Measurements from ENCODE around the gene C4BPA. TPM values are rescaled to one million over a fixed set of nuclear protein-coding genes. Genes with fewer than 3 reads are reported as not detected.
A peak's percentile ranks its signal among the peaks of the same experiment; 100 is the strongest.

Gene C4BPA
- total RNA-seq, 1 experiment from 2014 or later = 0.10 TPM

- peak; percentile 46 for DNase-seq (ENCODE audit: low read depth)
Measured at GRCh38 chr1:207181847-207182246, 77.8 kb downstream of the C4BPA start.

- peak; percentile 67 for DNase-seq (ENCODE audit: low read depth)
Measured at GRCh38 chr1:207186503-207186902, 82.5 kb downstream of the C4BPA start.

- DNase-seq (ENCODE audit: low read depth) = no peak
Measured at GRCh38 chr1:207188901-207189300, 84.9 kb downstream of the C4BPA start.

GRCh38 chr1:207191061-207191460, 87.0 kb downstream of the C4BPA start:
- no peak for DNase-seq (ENCODE audit: low read depth)

- no peak for DNase-seq (ENCODE audit: low read depth)
Measured at GRCh38 chr1:207191776-207192175, 87.7 kb downstream of the C4BPA start.

GRCh38 chr1:207194197-207194596, 90.2 kb downstream of the C4BPA start:
- no peak for DNase-seq (ENCODE audit: low read depth)

Other genes starting within 250 kb of the C4BPA start
- not detected in 2 replicates for gene IL20, start 238.6 kb upstream of the C4BPA start, total RNA-seq (2014; rRNA removed; shearing (Covaris generic))
- gene IL24, start 206.8 kb upstream of the C4BPA start, total RNA-seq (2014; rRNA removed; shearing (Covaris generic)) = 1.3 and 1.8 TPM in 2 replicates
- gene FCMR, start 182.3 kb upstream of the C4BPA start, total RNA-seq (2014; rRNA removed; shearing (Covaris generic)) = 0.34 and 3.5 TPM in 2 replicates
- gene PIGR, start 157.8 kb upstream of the C4BPA start, total RNA-seq (2014; rRNA removed; shearing (Covaris generic)) = 0.10 TPM in 1 of 2 replicates, not detected in the other
- not detected in 2 replicates for gene FCAMR, start 133.8 kb upstream of the C4BPA start, total RNA-seq (2014; rRNA removed; shearing (Covaris generic))
- gene C1orf116, start 71.5 kb upstream of the C4BPA start, total RNA-seq (2014; rRNA removed; shearing (Covaris generic)) = not detected in 2 replicates
- gene YOD1, start 53.0 kb upstream of the C4BPA start, total RNA-seq (2014; rRNA removed; shearing (Covaris generic)) = 5.1 and 6.0 TPM in 2 replicates
- 6.4 and 6.5 TPM in 2 replicates for gene PFKFB2, start 51.0 kb upstream of the C4BPA start, total RNA-seq (2014; rRNA removed; shearing (Covaris generic))
- not detected in 2 replicates for gene C4BPB, start 15.4 kb upstream of the C4BPA start, total RNA-seq (2014; rRNA removed; shearing (Covaris generic))
- 54.5 and 61.1 TPM in 2 replicates for gene CD55, start 217.4 kb downstream of the C4BPA start, total RNA-seq (2014; rRNA removed; shearing (Covaris generic))